ENCODE measurements around the gene TAP1.
"Not testable (repeated sequence)": the region's sequence is repeated elsewhere in the genome, so short reads cannot be mapped to it uniquely, and the experiment has no call there.

Gene TAP1

GRCh38 chr6:32879691-32880090 lies 26.2 kb upstream of the TAP1 start:
- no peak overlapping the region for H3K4me3 ChIP-seq (ENCODE audit: low read depth, low read length)
- no peaks in the 10 kb centered on the region for H3K9me3 ChIP-seq
- no peak for DNase-seq
- no peaks in the 10 kb centered on the region for H3K4me1 ChIP-seq
- TF ChIP-seq, protein P1, sequence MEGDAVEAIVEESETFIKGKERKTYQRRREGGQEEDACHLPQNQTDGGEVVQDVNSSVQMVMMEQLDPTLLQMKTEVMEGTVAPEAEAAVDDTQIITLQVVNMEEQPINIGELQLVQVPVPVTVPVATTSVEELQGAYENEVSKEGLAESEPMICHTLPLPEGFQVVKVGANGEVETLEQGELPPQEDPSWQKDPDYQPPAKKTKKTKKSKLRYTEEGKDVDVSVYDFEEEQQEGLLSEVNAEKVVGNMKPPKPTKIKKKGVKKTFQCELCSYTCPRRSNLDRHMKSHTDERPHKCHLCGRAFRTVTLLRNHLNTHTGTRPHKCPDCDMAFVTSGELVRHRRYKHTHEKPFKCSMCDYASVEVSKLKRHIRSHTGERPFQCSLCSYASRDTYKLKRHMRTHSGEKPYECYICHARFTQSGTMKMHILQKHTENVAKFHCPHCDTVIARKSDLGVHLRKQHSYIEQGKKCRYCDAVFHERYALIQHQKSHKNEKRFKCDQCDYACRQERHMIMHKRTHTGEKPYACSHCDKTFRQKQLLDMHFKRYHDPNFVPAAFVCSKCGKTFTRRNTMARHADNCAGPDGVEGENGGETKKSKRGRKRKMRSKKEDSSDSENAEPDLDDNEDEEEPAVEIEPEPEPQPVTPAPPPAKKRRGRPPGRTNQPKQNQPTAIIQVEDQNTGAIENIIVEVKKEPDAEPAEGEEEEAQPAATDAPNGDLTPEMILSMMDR (IDR thresholded peaks at IDR 0.05; ENCODE audit: low read depth, low read length) = no peak
- H3K36me3 ChIP-seq = no peaks in the 10 kb centered on the region
- H3K27me3 ChIP-seq = peaks cover 62% of the 10 kb centered on the region

DNA sequence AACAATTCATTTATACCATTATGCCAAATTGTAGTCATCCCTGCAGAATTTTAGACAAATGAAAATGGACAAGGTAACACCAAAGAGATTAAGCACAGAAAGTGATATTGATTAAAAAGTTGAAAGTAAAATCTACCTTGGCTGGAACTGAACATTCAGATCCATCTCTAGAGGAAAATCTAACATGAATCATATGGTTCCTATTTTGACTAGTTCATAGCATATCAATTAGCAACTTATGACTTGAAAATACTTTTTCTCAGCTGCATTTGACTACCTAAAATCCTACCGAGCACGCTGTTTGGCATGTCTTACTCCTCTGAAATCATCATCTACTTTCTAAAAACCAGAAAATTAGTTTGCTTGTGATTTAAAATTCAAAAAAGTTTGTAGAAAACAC lies 23.1 kb upstream of the TAP1 start:
- H3K27me3 ChIP-seq = peaks cover 43% of the 10 kb centered on the region
- H3K4me1 ChIP-seq = no peaks in the 10 kb centered on the region
- H3K4me3 ChIP-seq (ENCODE audit: low read depth, low read length) = no peak overlapping the region
- H3K9me3 ChIP-seq = no peaks in the 10 kb centered on the region
- no peaks in the 10 kb centered on the region for H3K36me3 ChIP-seq
- DNase-seq = no peak
- TF ChIP-seq, protein P1 (IDR thresholded peaks at IDR 0.05; ENCODE audit: low read depth, low read length) = no peak

GRCh38 chr6:32873947-32874346 lies 20.4 kb upstream of the TAP1 start:
- not testable (repeated sequence) for H3K9me3 ChIP-seq; H3K4me1 ChIP-seq; H3K36me3 ChIP-seq; DNase-seq; H3K4me3 ChIP-seq (ENCODE audit: low read depth, low read length)
- H3K27me3 ChIP-seq = peaks cover 33% of the 10 kb centered on the region

- Histone ChIP-seq H3K36me3 (no peaks in the 10 kb centered on the region), H3K4me3 (ENCODE audit: low read depth, low read length) (no peak overlapping the region), H3K9me3 (no peaks in the 10 kb centered on the region), H3K4me1 (peaks cover 3% of the 10 kb centered on the region; the same call in 1 of the 2 replicates), H3K27me3 (peaks cover 67% of the 10 kb centered on the region)
- TF ChIP-seq, protein P1 (IDR thresholded peaks at IDR 0.05; ENCODE audit: low read depth, low read length) = peak; percentile 91
- peak; percentile 77 for DNase-seq
These were observed 14.8 kb upstream of the TAP1 start for GRCh38 chr6:32868257-32868788.

- H3K27me3 ChIP-seq = peaks cover 71% of the 10 kb centered on the region
- no peaks in the 10 kb centered on the region for H3K36me3 ChIP-seq
- no peaks in the 10 kb centered on the region for H3K9me3 ChIP-seq
- TF ChIP-seq, protein P1 (IDR thresholded peaks at IDR 0.05; ENCODE audit: low read depth, low read length) = no peak
- no peak for DNase-seq
- H3K4me1 ChIP-seq = peaks cover 3% of the 10 kb centered on the region; the same call in 1 of the 2 replicates
- no peak overlapping the region for H3K4me3 ChIP-seq (ENCODE audit: low read depth, low read length)
These were observed 14.2 kb upstream of the TAP1 start for GRCh38 chr6:32867554-32868256.

- no peak overlapping the region for H3K4me3 ChIP-seq (ENCODE audit: low read depth, low read length)
- no peak for DNase-seq
- TF ChIP-seq, protein P1 (IDR thresholded peaks at IDR 0.05; ENCODE audit: low read depth, low read length) = no peak
These were observed 13.5 kb upstream of the TAP1 start for GRCh38 chr6:32867022-32867477.

More at GRCh38 chr6:32867022-32867477, 13.5 kb upstream of the TAP1 start:
- Histone ChIP-seq H3K9me3 (no peaks in the 10 kb centered on the region), H3K36me3 (no peaks in the 10 kb centered on the region), H3K27me3 (peaks cover 75% of the 10 kb centered on the region), H3K4me1 (peaks cover 3% of the 10 kb centered on the region; the same call in 1 of the 2 replicates)
